ENCODE data around the gene TRIML1. TPM values are rescaled to one million over a fixed set of nuclear protein-coding genes. Genes with fewer than 3 reads are reported as not detected.

The TRIML1 gene
- total and polyA plus RNA-seq, 2 of the 13 experiments (the other 11 are each of a cell fraction or from before 2014, with no cell fraction given), result not detected

GRCh38 chr4:188145601-188146000 lies 6.4 kb downstream of the TRIML1 start:
- Histone ChIP-seq H4K20me1 (ENCODE audit: insufficient read depth, low read length) (no peaks in the 10 kb centered on the region), H3K79me2 (ENCODE audit: insufficient read depth, low read length) (no peaks in the 10 kb centered on the region), H3K4me1 (ENCODE audit: insufficient read depth, low read length) (no peaks in the 10 kb centered on the region), H3K27ac (ENCODE audit: extremely low read length, insufficient read depth, low read length) (no peak overlapping the region), H3K9ac (ENCODE audit: insufficient read depth, low read depth, low read length) (no peak overlapping the region), H3K36me3 (replicated peaks in 1 of 2; ENCODE audit: control insufficient read depth in 1 of 2, insufficient read depth in 2 of 2, low read length in 2 of 2) (no peaks in the 10 kb centered on the region), H3K27me3 (ENCODE audit: control insufficient read depth in 1 of 2, insufficient read depth in 2 of 2, low read length in 2 of 2) (peaks cover 0 to 6% of the 10 kb centered on the region in 2 experiments; a peak in 1 of 5 replicates), H3K9me3 (ENCODE audit: low read length) (peaks cover 5% of the 10 kb centered on the region; the same call in 1 of the 2 replicates), H3K4me3 (replicated peaks in 1 of 3; ENCODE audit: insufficient read depth in 1 of 3, low read depth in 2 of 3, low read length in 3 of 3) (no peak overlapping the region), H2AFZ (ENCODE audit: low read length) (no peak overlapping the region), H3K4me2 (ENCODE audit: low read depth, low read length) (no peak overlapping the region)
- no peak for FAIRE-seq
- no TSS peak for BruUV-seq (replicated peaks)
- no peak for DNase-seq (ENCODE audit: low spot score)
- ChIA-PET POLR2A (no interaction called here), CTCF (ENCODE audit: low intra/inter-chr PET ratio, low total read pairs) (no interaction called here)
- 21% methylated on average over 10 of the region's 10 CpGs for WGBS (ENCODE audit: low lambda C conversion rate)
- TF ChIP-seq KDM5A (IDR thresholded peaks at IDR 0.05; ENCODE audit: borderline replicate concordance, low read length), result no peak
- TF ChIP-seq YY1 (IDR thresholded peaks at IDR 0.05; ENCODE audit: insufficient read depth, insufficient replicate concordance, low read depth, low read length), result no peak
- no peak for TF ChIP-seq ZNF788 (CRISPR knock-in tag; IDR thresholded peaks at IDR 0.05; ENCODE audit: borderline replicate concordance)
- TF ChIP-seq MIXL1 (CRISPR knock-in tag; IDR thresholded peaks at IDR 0.05), result no peak
- no peak for TF ChIP-seq ZBTB34 (CRISPR knock-in tag; IDR thresholded peaks at IDR 0.05)
- TF ChIP-seq SRY (CRISPR knock-in tag; IDR thresholded peaks at IDR 0.05), result no peak
- no peak for TF ChIP-seq RBAK (CRISPR knock-in tag; IDR thresholded peaks at IDR 0.05)
- TF ChIP-seq TEF (CRISPR knock-in tag; IDR thresholded peaks at IDR 0.05), result no peak
- no peak for TF ChIP-seq ZNF33A (CRISPR knock-in tag; IDR thresholded peaks at IDR 0.05; ENCODE audit: borderline replicate concordance)
- no peak for TF ChIP-seq ZNF484 (CRISPR knock-in tag; IDR thresholded peaks at IDR 0.05; ENCODE audit: borderline replicate concordance, low read depth)
- no peak for TF ChIP-seq ZNF576 (CRISPR knock-in tag; IDR thresholded peaks at IDR 0.05)
- no peak for TF ChIP-seq ZNF770 (CRISPR knock-in tag; IDR thresholded peaks at IDR 0.05)
- no peak for TF ChIP-seq ZNF83 (CRISPR knock-in tag; IDR thresholded peaks at IDR 0.05; ENCODE audit: borderline replicate concordance)
- TF ChIP-seq MAX (IDR thresholded peaks at IDR 0.05), result no peak
- no peak for TF ChIP-seq ZNF292 (CRISPR knock-in tag; IDR thresholded peaks at IDR 0.05; ENCODE audit: borderline replicate concordance, low read depth)
- TF ChIP-seq SMC3 (IDR thresholded peaks at IDR 0.05; ENCODE audit: low read length), result no peak
- TF ChIP-seq ZBTB20 (CRISPR knock-in tag; IDR thresholded peaks at IDR 0.05; ENCODE audit: borderline replicate concordance, low read depth), result no peak
- no peak for TF ChIP-seq ZNF101 (CRISPR knock-in tag; IDR thresholded peaks at IDR 0.05; ENCODE audit: borderline replicate concordance, low read depth)
- ATAC-seq, result no peak
- in situ Hi-C loops (cut with HindIII; ENCODE audit: extremely low pct_ligation_motif_present, low pct_unique_long_range_greater_than_20kb), result no loop called here
- intact Hi-C loops (cut with micrococcal nuclease; ENCODE audit: unreplicated experiment), result no loop called here

Data from HepG2 (cell line).